Bronchial epithelial cell (primary cell): Measurements from ENCODE around the gene ZNF148. TPM values are rescaled to one million over a fixed set of nuclear protein-coding genes. Genes with fewer than 3 reads are reported as not detected.

ENCODE experiments used
- DNase-seq: peaks from one replicate; pipeline ENCODE4 v3.0.0-alpha.2; 2010; ENCODE audit warnings: low read depth
- FAIRE-seq: peaks from 2 replicates; lab custom pipeline; 2011; peaks lifted over from hg19 to GRCh38; lab: Jason Lieb, UNC
- H3K27me3 ChIP-seq: 2 replicates; pipeline ENCODE4 v1.5.1; 2011; ENCODE audit warnings: low read length; ENCODE audit not compliant: control insufficient read depth, insufficient read depth
- H3K36me3 ChIP-seq: 2 replicates; pipeline ENCODE4 v1.5.1; 2011; ENCODE audit warnings: low read length; ENCODE audit not compliant: control insufficient read depth, insufficient read depth
- H3K4me3 ChIP-seq: 2 replicates; pipeline ENCODE4 v1.5.1; 2011; ENCODE audit warnings: mild to moderate bottlenecking, low read depth, low read length, control low read depth
- total RNA-seq: library from RNA; depleted of rRNA; stranded (reverse); fragments of >200 nt; gene quantifications from 2 replicates; pipeline ENCODE4 v1.2.1, GENCODE V29; 2014
- TF ChIP-seq, protein P1 (sequence below): IDR thresholded peaks from 2 replicates; pipeline ENCODE4 v1.5.1; 2011; ENCODE audit warnings: mild to moderate bottlenecking, moderate library complexity, low read length, control low read depth, inconsistent platforms; ENCODE audit not compliant: insufficient read depth, severe bottlenecking

ZNF148 gene
- total RNA-seq, 1 donor from 2014 or later: 26.1 TPM

- TF ChIP-seq, protein P1, sequence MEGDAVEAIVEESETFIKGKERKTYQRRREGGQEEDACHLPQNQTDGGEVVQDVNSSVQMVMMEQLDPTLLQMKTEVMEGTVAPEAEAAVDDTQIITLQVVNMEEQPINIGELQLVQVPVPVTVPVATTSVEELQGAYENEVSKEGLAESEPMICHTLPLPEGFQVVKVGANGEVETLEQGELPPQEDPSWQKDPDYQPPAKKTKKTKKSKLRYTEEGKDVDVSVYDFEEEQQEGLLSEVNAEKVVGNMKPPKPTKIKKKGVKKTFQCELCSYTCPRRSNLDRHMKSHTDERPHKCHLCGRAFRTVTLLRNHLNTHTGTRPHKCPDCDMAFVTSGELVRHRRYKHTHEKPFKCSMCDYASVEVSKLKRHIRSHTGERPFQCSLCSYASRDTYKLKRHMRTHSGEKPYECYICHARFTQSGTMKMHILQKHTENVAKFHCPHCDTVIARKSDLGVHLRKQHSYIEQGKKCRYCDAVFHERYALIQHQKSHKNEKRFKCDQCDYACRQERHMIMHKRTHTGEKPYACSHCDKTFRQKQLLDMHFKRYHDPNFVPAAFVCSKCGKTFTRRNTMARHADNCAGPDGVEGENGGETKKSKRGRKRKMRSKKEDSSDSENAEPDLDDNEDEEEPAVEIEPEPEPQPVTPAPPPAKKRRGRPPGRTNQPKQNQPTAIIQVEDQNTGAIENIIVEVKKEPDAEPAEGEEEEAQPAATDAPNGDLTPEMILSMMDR: no peak
- H3K36me3 ChIP-seq: no peaks in the 10 kb centered on the region
- DNase-seq (no peak), FAIRE-seq (no peak)
- peak overlapping the region; percentile 77 for H3K4me3 ChIP-seq
- H3K27me3 ChIP-seq: no peaks in the 10 kb centered on the region
These were observed 163.5 kb downstream of the ZNF148 start for GRCh38 chr3:125211523-125212090.

DNA sequence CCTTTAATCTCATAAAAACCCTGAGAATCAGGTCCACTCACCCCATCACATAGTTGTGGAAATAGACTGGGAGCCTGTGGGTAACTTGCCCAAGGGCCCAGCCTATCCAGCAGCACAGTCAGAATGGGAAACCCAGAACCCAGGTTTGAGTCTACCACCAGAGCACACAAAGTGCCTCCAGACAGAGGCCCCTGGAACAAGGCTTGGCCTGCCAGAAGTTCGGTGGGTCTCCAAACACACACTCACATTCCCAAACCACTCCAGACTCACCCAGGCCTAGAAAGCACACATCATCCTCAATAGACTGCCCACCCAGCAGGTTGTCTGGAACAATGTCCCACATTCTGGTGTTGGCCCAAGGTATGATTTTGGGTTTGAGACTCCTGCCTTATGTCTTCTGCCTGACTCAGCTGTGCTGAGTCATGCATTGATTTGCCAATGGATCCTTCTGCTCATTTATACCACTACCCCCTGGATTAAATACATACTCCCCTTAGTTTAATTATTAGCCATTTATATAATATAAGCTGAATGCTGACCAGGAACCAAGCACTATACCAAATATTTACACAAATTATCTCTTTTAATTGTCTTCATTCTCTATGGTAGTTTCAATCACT, 167.1 kb downstream of the ZNF148 start:
- Histone ChIP-seq H3K27me3 (no peaks in the 10 kb centered on the region), H3K4me3 (no peak overlapping the region), H3K36me3 (no peaks in the 10 kb centered on the region)
- TF ChIP-seq, protein P1: no peak
- FAIRE-seq: no peak
- peak; percentile 40 for DNase-seq

- DNase-seq (no peak), FAIRE-seq (peak; percentile 50)
- Histone ChIP-seq H3K27me3 (no peaks in the 10 kb centered on the region), H3K36me3 (no peaks in the 10 kb centered on the region), H3K4me3 (no peak overlapping the region)
- TF ChIP-seq, protein P1: no peak
These were observed 167.6 kb downstream of the ZNF148 start for GRCh38 chr3:125207507-125207906.

DNA sequence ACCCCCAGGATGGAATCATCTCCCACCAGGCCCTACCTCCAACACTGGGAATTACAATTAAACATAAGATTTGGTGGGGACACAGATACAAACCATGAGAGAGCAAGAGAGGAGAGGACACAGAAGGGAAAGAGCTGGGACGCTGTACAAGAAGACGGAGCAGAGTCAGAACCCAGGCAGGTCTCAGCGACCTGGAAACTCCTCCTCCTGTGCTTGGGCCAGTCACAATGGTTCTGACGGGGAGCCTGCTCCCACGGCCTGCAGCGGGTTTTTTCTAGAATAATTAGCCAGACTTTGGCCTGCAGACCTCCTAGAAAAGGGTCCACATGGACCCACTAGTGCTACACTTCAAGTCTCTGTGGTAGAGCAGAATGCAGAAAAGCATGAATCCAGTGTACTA, 168.2 kb downstream of the ZNF148 start:
- FAIRE-seq (no peak), DNase-seq (no peak)
- Histone ChIP-seq H3K36me3 (no peaks in the 10 kb centered on the region), H3K4me3 (no peak overlapping the region), H3K27me3 (no peaks in the 10 kb centered on the region)
- TF ChIP-seq, protein P1: no peak

DNA sequence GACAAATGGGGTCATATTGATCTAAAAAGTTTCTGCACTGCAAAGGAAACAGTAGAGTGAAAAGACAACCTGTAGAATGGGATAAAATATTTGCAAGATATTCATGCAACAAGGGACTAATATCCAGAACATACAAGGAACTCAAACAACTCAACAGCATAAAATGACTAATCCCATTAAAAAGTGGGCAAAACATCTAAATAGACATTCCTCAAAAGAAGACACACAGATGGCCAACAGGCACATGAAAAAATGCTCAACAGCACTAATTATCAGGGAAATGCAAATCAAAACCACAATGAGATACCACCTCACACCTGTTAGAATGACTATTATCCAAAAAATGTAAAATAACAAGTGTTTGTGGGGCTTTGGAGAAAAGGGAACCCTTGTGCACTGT, 171.4 kb downstream of the ZNF148 start:
- TF ChIP-seq, protein P1: no peak
- Histone ChIP-seq H3K27me3 (no peaks in the 10 kb centered on the region), H3K36me3 (no peaks in the 10 kb centered on the region), H3K4me3 (no peak overlapping the region)
- DNase-seq (no peak), FAIRE-seq (no peak)

GRCh38 chr3:125202197-125202596, 172.9 kb downstream of the ZNF148 start:
- FAIRE-seq: no peak
- DNase-seq: peak; percentile 20
- TF ChIP-seq, protein P1: peak; percentile 15
- Histone ChIP-seq H3K36me3 (no peaks in the 10 kb centered on the region), H3K4me3 (no peak overlapping the region), H3K27me3 (no peaks in the 10 kb centered on the region)
